Motor neuron (in vitro differentiated cells): Measurements from ENCODE around the gene HERC4. TPM values are rescaled to one million over a fixed set of nuclear protein-coding genes. Genes with fewer than 3 reads are reported as not detected.
"Not testable (repeated sequence)": the region's sequence is repeated elsewhere in the genome, so short reads cannot be mapped to it uniquely, and the experiment has no call there.

Experiments used
- ATAC-seq, 8 experiments: fragments of 200-7000 bp; cut with Tn5 transposase; replicated peaks in 6 of 8; 2 replicates each; pipeline ENCODE4 v1.8.0; 2021; ENCODE audit warnings: mild to moderate bottlenecking in 8 of 8, moderate library complexity in 8 of 8
- H3K27ac ChIP-seq, 2 donors: fragments of 250-450 bp; sonication (Bioruptor Pico); 2 replicates each; pipeline ENCODE4 v1.9.0; 2021; ENCODE audit warnings: antibody characterized with exemption in 2 of 2, mild to moderate bottlenecking in 2 of 2, moderate library complexity in 1 of 2
- H3K4me1 ChIP-seq, 2 donors: fragments of 250-450 bp; sonication (Bioruptor Pico); replicated peaks in 1 of 2; 2 replicates each; pipeline ENCODE4 v1.6.1; 2021; ENCODE audit warnings: antibody characterized with exemption in 2 of 2, mild to moderate bottlenecking in 2 of 2, moderate library complexity in 1 of 2
- H3K4me3 ChIP-seq, 5 donors: fragments of 250-450 bp; sonication (Bioruptor Pico); 2 replicates each; pipeline ENCODE4 v1.9.0; 2021; ENCODE audit warnings: antibody characterized with exemption in 5 of 5, mild to moderate bottlenecking in 5 of 5, moderate library complexity in 4 of 5
- WGBS, 10 experiments: fragments of 450-650 bp; shearing (Covaris generic); methylation state at CpG; one replicate each; pipeline ENCODE4 v1.0.0; 2022; 5-methylcytosine and 5-hydroxymethylcytosine counted together
- in situ Hi-C, 9 experiments: fragments of 400-800 bp; cut with MboI; loops; one replicate each; pipeline ENCODE4 v1.15.0; 2021; ENCODE audit warnings: low sequenced_read_pairs in 9 of 9, low pct_unique_long_range_greater_than_20kb in 2 of 9; ENCODE audit not compliant: unreplicated experiment in 9 of 9
- total RNA-seq, 8 experiments: library from RNA; unstranded; fragments of 300-600 nt; gene quantifications; 2 replicates each; pipeline versions ENCODE4 v1.2.3 to v1.2.4, GENCODE V29; 2022

The HERC4 gene
- total RNA-seq, 8 experiments from 2014 or later, result 16.4 to 80.5 (median 40.3) TPM

- in situ Hi-C loops, result no loop called here
- Histone ChIP-seq H3K27ac (no peak overlapping the region), H3K4me1 (no peaks in the 10 kb centered on the region), H3K4me3 (no peak overlapping the region)
- ATAC-seq, result no peak
Measured at GRCh38 chr10:67969875-67970274, 105.2 kb downstream of the HERC4 start.

- WGBS, 10 experiments, result 59 to 100% (median 89%) methylated on average over 1 to 4 of the region's 4 CpGs; no CpG with 5 or more reads in 2 of the 10 experiments
- H3K4me3 ChIP-seq, H3K4me1 ChIP-seq, H3K27ac ChIP-seq, in situ Hi-C loops: not testable (repeated sequence)
- peak in 2 of 8 experiments; percentile 39 to 42 for ATAC-seq
Measured at GRCh38 chr10:67966035-67966434, 109.0 kb downstream of the HERC4 start.

- no peak overlapping the region for H3K27ac ChIP-seq
- WGBS, 10 experiments, result 86 to 100% (median 100%) methylated on average over 1 to 2 of the region's 2 CpGs; no CpG with 5 or more reads in 3 of the 10 experiments
- ATAC-seq, result no peak
- no peak overlapping the region for H3K4me3 ChIP-seq
- no peaks in the 10 kb centered on the region for H3K4me1 ChIP-seq
- in situ Hi-C loops, result no loop called here
Measured at GRCh38 chr10:67965456-67965855, 109.6 kb downstream of the HERC4 start.

- Histone ChIP-seq H3K4me3 (no peak overlapping the region), H3K4me1 (no peaks in the 10 kb centered on the region), H3K27ac (no peak overlapping the region)
- 20 to 85% (median 75%) methylated on average over 1 to 8 of the region's 8 CpGs; no CpG with 5 or more reads in 2 of the 10 experiments for WGBS, 10 experiments
- no peak for ATAC-seq
- in situ Hi-C loops, result no loop called here
Measured at GRCh38 chr10:67959839-67960476, 115.1 kb downstream of the HERC4 start.

DNA sequence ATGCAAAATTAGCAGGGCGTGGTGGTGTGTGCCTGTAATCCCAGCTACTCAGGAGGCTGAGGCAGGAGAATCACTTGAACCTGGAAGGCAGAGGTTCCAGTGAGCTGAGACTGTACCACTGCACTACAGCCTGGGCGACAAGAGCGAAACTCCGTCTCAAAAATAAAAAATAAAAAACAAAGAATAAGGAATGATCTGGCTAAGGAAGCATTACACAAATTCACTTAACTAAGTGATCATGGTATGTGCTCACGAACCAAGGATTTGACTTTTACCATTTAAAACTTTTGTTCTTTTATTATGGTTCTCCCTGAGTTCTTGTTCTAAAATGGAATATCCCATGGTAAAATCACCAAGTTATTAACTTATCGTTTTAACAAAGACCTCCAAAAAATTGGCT lies 119.5 kb downstream of the HERC4 start:
- Histone ChIP-seq H3K4me1 (no peaks in the 10 kb centered on the region), H3K27ac (no peak overlapping the region), H3K4me3 (no peak overlapping the region)
- ATAC-seq, result no peak
- 80 to 100% (median 95%) methylated on average over 3 to 6 of the region's 6 CpGs for WGBS, 10 experiments
- in situ Hi-C loops, result no loop called here

- ATAC-seq, result no peak
- in situ Hi-C loops, result no loop called here
- 100% methylated on average over 1 to 2 of the region's 2 CpGs; no CpG with 5 or more reads in 6 of the 10 experiments for WGBS, 10 experiments
- Histone ChIP-seq H3K4me1 (no peaks in the 10 kb centered on the region), H3K27ac (no peak overlapping the region), H3K4me3 (no peak overlapping the region)
Measured at GRCh38 chr10:67943917-67944316, 131.2 kb downstream of the HERC4 start.

- Histone ChIP-seq H3K4me1 (no peaks in the 10 kb centered on the region), H3K4me3 (no peak overlapping the region), H3K27ac (no peak overlapping the region)
- ATAC-seq, result no peak
- WGBS, 10 experiments, result 33 to 100% (median 75%) methylated on average over 1 of the region's 1 CpG; no CpG with 5 or more reads in 1 of the 10 experiments
- in situ Hi-C loops, result no loop called here
Measured at GRCh38 chr10:67936416-67936815, 138.7 kb downstream of the HERC4 start.

DNA sequence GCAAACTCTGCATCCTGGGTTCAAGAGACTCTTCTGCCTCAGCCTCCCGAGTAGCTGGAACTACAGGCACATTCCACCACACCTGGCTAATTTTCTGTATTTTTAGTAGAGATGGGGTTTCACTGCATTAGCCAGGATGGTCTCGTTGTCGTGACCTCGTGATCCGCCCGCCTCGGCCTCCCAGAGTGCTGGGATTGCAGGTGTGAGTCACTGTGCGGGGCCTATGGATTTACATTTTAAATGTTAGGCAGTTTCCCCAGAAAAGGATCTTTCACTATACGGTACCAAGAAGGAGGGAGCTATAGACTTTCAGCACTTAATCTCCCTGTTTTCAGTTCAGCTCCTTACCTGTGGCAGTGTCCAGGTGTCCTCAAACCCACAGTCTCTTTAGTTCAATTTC lies 139.9 kb downstream of the HERC4 start:
- no peaks in the 10 kb centered on the region for H3K4me1 ChIP-seq
- no peak overlapping the region for H3K4me3 ChIP-seq
- 86 to 100% (median 90%) methylated on average over 1 to 9 of the region's 9 CpGs; no CpG with 5 or more reads in 5 of the 10 experiments for WGBS, 10 experiments
- no peak overlapping the region for H3K27ac ChIP-seq
- in situ Hi-C loops, result no loop called here
- no peak for ATAC-seq

DNA sequence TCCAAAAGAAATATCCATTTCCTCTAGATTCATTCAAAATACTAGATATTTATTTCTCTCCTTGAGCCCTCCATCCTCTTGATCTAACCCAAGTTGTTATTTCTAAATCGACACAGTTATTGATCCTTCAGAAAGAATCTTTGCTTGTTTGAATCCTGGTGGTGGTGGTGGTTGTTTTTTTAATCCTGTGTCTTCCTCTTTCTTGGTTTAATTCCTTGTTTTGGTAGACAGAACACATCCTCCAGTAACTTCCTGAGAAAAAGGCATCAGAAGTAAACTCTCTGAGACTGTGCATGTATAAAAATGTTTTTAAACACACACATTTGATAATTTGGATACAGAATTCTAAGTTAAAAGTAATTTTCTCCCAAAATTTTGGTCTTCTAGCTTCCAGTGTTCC lies 140.7 kb downstream of the HERC4 start:
- no peak overlapping the region for H3K4me3 ChIP-seq
- no peak for ATAC-seq
- H3K27ac ChIP-seq, result no peak overlapping the region
- H3K4me1 ChIP-seq, result no peaks in the 10 kb centered on the region
- in situ Hi-C loops, result no loop called here
- whole genome bisulfite sequencing, 10 experiments, result 67 to 100% (median 100%) methylated on average over 1 of the region's 1 CpG

- H3K4me3 ChIP-seq, result no peak overlapping the region
- no peak overlapping the region for H3K27ac ChIP-seq
- in situ Hi-C loops, result no loop called here
- ATAC-seq, result no peak
- no peaks in the 10 kb centered on the region for H3K4me1 ChIP-seq
- WGBS, 10 experiments, result 40 to 100% (median 93%) methylated on average over 1 to 2 of the region's 2 CpGs; no CpG with 5 or more reads in 2 of the 10 experiments
Measured at GRCh38 chr10:67933199-67933598, 141.9 kb downstream of the HERC4 start.

DNA sequence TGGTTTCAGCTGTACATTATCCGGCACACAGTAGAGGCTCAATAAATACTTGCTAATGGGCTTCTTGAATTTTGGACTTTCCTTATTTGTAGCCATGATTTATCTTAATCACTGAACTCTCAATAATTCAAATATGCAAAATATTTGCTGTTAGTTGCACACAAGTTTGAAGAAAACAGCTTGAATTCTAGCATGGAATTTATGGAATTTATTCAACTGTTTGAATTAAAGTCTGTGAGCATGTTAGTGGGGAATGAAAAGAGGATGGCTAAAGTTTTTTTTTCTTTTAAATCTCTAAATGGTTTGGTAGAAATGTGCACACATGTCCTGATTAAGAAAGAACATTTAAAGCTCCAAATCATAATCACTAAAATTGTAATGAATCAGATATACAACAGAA lies 148.1 kb downstream of the HERC4 start:
- 75 to 100% (median 100%) methylated on average over 1 of the region's 1 CpG for WGBS, 10 experiments
- in situ Hi-C loops, result no loop called here
- Histone ChIP-seq H3K4me1 (no peaks in the 10 kb centered on the region), H3K4me3 (no peak overlapping the region), H3K27ac (no peak overlapping the region)
- ATAC-seq, result no peak

DNA sequence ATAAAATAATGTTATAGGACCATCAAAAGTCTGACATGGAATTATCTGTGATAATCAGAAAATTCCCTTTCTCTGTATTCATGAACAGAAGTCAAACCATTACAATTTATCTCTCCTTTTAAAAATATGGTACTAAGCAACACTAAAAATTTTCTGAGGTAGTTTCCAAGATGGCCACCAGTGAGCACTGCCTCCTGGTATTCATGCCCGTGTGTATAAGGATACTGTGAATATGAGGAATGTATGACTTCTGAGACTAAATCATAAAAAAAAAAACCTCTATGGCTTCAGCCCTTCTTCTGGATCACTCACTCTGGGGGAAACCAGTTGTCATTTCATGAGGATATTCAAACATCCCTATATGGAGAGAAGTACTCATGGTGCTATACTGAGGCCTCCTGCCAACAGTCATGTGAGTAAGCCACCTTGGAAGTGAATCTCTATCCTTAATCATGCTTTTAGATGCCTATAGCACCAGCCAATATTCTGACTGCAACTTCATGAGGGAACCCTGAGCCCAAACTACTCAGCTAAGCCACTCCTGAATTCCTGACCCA lies 149.6 kb downstream of the HERC4 start:
- WGBS, 10 experiments, result 11 to 100% (median 86%) methylated on average over 1 of the region's 1 CpG; no CpG with 5 or more reads in 4 of the 10 experiments
- Histone ChIP-seq H3K27ac (no peak overlapping the region), H3K4me3 (no peak overlapping the region), H3K4me1 (no peaks in the 10 kb centered on the region)
- in situ Hi-C loops, result no loop called here
- no peak for ATAC-seq

DNA sequence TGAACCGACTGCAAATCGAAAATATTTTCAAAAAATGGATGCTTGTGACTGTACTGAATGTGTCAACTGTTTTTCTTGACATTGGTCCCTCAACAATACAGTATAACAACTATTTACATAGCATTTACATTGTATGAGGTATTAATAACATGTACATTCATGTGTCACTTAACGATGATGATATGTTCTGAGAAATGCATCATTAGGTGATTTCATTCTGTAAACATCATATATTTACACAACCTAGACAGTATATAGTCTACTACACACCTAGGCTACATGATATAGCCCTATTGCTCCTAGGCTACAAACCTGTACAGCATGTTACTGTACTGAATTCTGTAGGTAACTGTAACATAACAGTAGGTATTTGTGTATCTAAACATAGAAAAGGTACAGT lies 150.9 kb downstream of the HERC4 start:
- no peak for ATAC-seq
- in situ Hi-C loops, result no loop called here
- 74 to 100% (median 90%) methylated on average over 2 to 3 of the region's 3 CpGs for WGBS, 10 experiments
- H3K4me1 ChIP-seq, result no peaks in the 10 kb centered on the region
- H3K27ac ChIP-seq, result no peak overlapping the region
- no peak overlapping the region for H3K4me3 ChIP-seq

DNA sequence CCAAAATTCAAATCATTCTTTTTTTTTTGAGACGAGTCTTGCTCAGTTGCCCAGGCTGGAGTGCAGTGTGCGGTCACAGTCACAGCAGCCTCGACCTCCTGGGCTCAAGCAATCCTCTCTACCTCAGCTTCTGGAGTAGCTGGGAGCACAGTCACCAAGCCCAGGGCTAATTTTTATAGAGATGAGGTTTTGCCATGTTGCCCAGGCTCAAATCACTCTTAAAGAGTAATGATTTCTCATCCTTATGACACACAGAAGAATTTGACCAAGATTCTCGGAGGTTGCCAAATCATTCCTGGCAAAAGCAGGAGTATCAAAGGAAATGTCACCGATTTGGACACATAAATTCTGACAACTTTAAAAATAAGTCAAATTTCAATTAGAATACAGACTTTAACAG lies 151.5 kb downstream of the HERC4 start:
- Histone ChIP-seq H3K27ac (no peak overlapping the region), H3K4me3 (no peak overlapping the region), H3K4me1 (no peaks in the 10 kb centered on the region)
- in situ Hi-C loops, result no loop called here
- ATAC-seq, result no peak
- 44 to 100% (median 90%) methylated on average over 1 to 5 of the region's 5 CpGs for WGBS, 10 experiments
